ENCODE results near the gene ZBTB48.

The ZBTB48 gene

DNA sequence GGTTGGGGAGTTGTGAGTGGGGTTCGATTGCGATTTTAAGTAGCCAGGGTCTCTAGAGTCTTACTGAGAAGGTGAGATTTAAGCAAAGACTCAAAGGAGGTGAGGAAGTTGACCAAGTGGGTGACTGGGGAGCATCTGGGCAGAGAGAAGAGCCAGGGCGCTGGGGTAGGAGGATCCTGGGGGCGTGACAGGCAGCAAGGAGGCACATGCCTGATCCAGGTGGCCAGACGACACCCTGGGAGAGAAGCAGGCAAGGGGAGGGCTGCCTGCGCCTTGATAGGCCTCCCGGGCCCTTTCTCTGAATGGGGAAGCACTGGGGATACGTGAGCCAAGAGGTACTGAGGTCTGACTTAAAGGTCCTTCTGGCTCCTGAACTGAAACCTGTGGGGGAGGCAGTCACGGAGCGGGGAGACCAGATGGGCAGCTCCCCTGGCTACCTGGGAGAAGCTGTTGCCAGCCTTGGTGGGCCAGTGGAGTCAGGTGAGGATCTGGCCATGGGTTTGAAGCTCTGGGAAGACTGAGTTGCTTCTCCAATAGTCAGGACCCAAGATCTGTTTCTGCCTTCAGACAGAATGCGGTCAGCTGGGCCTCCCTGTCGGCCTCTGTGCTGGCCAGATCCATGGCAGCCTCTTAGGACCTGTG, 5.4 kb downstream of the ZBTB48 start:
- peaks cover 24% of the 10 kb centered on the region for H3K36me3 ChIP-seq (ENCODE audit: insufficient read depth, low read length)
- no peaks in the 10 kb centered on the region for H3K4me1 ChIP-seq (ENCODE audit: insufficient read depth, low read length)
- no peak overlapping the region for H3K4me3 ChIP-seq (ENCODE audit: low read length)
- no peak overlapping the region for H3K9ac ChIP-seq (ENCODE audit: low read depth, low read length)
- H3K27ac ChIP-seq (ENCODE audit: low read depth, low read length): no peak overlapping the region
- no peaks in the 10 kb centered on the region for H3K9me3 ChIP-seq (ENCODE audit: insufficient read depth, low read depth, low read length)
- H3K27me3 ChIP-seq (ENCODE audit: insufficient read depth, low read length): no peaks in the 10 kb centered on the region
- 86% methylated on average over 12 of the region's 12 CpGs for WGBS

DNA sequence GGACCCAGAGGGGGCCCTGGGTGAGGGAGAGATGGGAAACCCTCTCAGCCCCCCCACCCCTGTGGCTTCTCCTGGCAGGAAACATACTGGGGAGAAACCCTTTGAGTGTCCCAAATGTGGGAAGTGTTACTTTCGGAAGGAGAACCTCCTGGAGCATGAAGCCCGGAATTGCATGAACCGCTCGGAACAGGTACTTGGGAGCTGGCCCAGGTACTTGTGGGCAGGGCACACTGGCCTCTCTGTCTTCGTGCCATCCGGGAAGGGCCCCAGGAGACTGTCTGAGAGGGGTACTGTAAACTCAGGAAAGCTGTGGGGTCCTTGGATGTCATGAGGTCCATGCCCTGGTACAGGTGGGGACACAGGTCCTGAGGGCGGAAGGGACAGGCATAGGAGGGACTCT, 6.0 kb downstream of the ZBTB48 start:
- Histone ChIP-seq H3K27me3 (ENCODE audit: insufficient read depth, low read length) (no peaks in the 10 kb centered on the region), H3K9ac (ENCODE audit: low read depth, low read length) (no peak overlapping the region), H3K4me1 (ENCODE audit: insufficient read depth, low read length) (no peaks in the 10 kb centered on the region), H3K4me3 (ENCODE audit: low read length) (no peak overlapping the region), H3K27ac (ENCODE audit: low read depth, low read length) (no peak overlapping the region), H3K9me3 (ENCODE audit: insufficient read depth, low read depth, low read length) (no peaks in the 10 kb centered on the region), H3K36me3 (ENCODE audit: insufficient read depth, low read length) (peaks cover 31% of the 10 kb centered on the region)
- 93% methylated on average over 7 of the region's 7 CpGs for WGBS

DNA sequence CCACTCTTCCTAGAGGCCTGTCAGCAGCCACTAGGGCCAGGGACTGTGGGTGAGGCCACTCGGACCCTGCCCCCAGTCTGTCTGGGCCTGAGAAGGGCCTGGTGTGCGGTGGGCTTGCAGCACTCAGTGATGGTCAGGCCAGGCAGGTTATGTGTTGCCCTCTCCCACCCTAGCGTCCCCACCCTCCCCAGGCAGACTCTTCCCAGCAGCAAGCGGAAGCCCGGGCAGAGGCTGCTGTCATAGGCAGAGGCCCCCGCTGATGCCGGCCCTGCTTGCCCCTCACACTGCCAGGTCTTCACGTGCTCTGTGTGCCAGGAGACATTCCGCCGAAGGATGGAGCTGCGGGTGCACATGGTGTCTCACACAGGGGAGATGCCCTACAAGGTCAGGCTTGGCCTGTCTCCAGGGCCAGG, 6.6 kb downstream of the ZBTB48 start:
- WGBS: 91% methylated on average over 11 of the region's 11 CpGs
- peaks cover 36% of the 10 kb centered on the region for H3K36me3 ChIP-seq (ENCODE audit: insufficient read depth, low read length)
- H3K27ac ChIP-seq (ENCODE audit: low read depth, low read length): no peak overlapping the region
- H3K9ac ChIP-seq (ENCODE audit: low read depth, low read length): no peak overlapping the region
- H3K4me1 ChIP-seq (ENCODE audit: insufficient read depth, low read length): no peaks in the 10 kb centered on the region
- H3K4me3 ChIP-seq (ENCODE audit: low read length): no peak overlapping the region
- no peaks in the 10 kb centered on the region for H3K27me3 ChIP-seq (ENCODE audit: insufficient read depth, low read length)
- H3K9me3 ChIP-seq (ENCODE audit: insufficient read depth, low read depth, low read length): no peaks in the 10 kb centered on the region

DNA sequence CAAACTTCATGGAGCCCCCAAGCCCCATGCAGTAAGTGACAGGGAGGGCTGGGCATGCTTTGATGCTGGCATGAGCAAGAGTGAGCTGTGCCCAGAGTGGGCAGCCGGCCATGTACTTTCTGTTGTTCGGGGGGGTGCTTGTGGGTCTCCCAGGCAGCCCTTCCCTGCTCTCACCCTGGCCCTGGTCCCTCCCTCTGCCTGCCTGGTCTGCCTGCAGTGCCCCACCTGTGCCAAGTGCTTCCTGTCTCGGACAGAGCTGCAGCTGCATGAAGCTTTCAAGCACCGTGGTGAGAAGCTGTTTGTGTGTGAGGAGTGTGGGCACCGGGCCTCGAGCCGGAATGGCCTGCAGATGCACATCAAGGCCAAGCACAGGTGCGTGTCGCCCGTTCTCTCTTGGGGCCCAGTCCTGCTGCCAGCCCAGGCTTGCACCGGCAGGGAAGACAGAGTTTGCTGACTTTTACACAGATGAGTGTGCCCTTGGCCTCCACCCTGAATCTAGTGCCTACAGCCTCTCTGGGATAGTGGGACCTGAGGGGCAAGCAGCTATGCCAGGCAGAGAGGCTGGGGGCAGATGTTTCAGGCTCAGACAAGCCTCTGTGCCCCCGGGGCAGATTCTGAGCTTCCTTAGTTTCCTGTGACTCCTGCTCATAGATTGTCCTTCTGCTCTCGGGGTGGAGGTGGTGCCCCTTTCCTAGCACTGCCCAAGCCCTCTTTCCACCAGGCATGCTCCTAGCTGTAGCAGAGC, 7.6 kb downstream of the ZBTB48 start:
- 95% methylated on average over 13 of the region's 13 CpGs for WGBS
- H3K4me3 ChIP-seq (ENCODE audit: low read length): no peak overlapping the region
- H3K4me1 ChIP-seq (ENCODE audit: insufficient read depth, low read length): no peaks in the 10 kb centered on the region
- H3K9me3 ChIP-seq (ENCODE audit: insufficient read depth, low read depth, low read length): no peaks in the 10 kb centered on the region
- H3K36me3 ChIP-seq (ENCODE audit: insufficient read depth, low read length): peaks cover 45% of the 10 kb centered on the region
- no peak overlapping the region for H3K27ac ChIP-seq (ENCODE audit: low read depth, low read length)
- no peak overlapping the region for H3K9ac ChIP-seq (ENCODE audit: low read depth, low read length)
- H3K27me3 ChIP-seq (ENCODE audit: insufficient read depth, low read length): no peaks in the 10 kb centered on the region

DNA sequence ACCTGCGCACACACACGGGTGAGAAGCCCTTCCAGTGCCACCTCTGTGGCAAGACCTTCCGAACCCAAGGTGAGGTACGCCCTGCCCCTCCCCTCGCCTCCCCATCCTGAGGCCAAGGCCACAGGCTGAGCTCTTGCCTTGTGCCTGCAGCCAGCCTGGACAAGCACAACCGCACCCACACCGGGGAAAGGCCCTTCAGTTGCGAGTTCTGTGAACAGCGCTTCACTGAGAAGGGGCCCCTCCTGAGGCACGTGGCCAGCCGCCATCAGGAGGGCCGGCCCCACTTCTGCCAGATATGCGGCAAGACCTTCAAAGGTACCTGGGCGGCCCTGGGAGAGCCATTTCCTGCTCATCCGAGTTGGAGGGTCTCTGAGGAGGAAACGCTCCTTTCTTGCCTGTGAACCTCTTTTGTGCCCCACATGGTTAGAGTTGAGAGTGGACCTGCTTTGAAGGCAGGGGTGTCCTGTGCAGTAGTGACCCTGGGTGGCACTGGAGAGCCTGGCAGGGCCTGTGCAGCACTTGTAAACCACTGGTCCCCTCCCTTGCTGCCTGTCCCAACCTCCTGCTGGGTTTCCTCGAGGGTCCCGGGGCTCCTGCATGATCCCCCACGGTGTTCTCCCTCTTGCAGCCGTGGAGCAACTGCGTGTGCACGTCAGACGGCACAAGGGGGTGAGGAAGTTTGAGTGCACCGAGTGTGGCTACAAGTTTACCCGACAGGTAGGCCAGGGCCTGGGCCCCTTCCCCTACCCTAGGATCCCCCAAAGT, 8.5 kb downstream of the ZBTB48 start:
- H3K36me3 ChIP-seq (ENCODE audit: insufficient read depth, low read length): peaks cover 53% of the 10 kb centered on the region
- H3K27ac ChIP-seq (ENCODE audit: low read depth, low read length): no peak overlapping the region
- H3K9me3 ChIP-seq (ENCODE audit: insufficient read depth, low read depth, low read length): no peaks in the 10 kb centered on the region
- no peaks in the 10 kb centered on the region for H3K27me3 ChIP-seq (ENCODE audit: insufficient read depth, low read length)
- no peaks in the 10 kb centered on the region for H3K4me1 ChIP-seq (ENCODE audit: insufficient read depth, low read length)
- no peak overlapping the region for H3K4me3 ChIP-seq (ENCODE audit: low read length)
- WGBS: 92% methylated on average over 25 of the region's 25 CpGs
- no peak overlapping the region for H3K9ac ChIP-seq (ENCODE audit: low read depth, low read length)

DNA sequence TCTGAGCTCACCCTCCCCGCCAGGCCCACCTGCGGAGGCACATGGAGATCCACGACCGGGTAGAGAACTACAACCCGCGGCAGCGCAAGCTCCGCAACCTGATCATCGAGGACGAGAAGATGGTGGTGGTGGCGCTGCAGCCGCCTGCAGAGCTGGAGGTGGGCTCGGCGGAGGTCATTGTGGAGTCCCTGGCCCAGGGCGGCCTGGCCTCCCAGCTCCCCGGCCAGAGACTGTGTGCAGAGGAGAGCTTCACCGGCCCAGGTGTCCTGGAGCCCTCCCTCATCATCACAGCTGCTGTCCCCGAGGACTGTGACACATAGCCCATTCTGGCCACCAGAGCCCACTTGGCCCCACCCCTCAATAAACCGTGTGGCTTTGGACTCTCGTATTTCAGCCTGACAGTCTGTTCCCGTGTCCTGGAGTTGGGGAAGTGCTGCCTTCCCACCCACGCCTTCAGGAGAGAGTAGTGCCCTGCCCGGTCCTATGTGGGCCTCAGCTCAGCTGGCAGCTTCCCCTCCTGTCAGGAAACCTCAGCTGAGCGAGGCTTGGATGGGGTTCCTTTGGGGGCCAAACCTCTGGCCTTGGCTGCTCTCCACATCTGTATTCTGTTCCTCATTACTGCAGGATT, 9.2 kb downstream of the ZBTB48 start:
- Histone ChIP-seq H3K4me1 (ENCODE audit: insufficient read depth, low read length) (no peaks in the 10 kb centered on the region), H3K27me3 (ENCODE audit: insufficient read depth, low read length) (no peaks in the 10 kb centered on the region), H3K9me3 (ENCODE audit: insufficient read depth, low read depth, low read length) (no peaks in the 10 kb centered on the region), H3K4me3 (ENCODE audit: low read length) (no peak overlapping the region), H3K36me3 (ENCODE audit: insufficient read depth, low read length) (peaks cover 60% of the 10 kb centered on the region), H3K27ac (ENCODE audit: low read depth, low read length) (no peak overlapping the region), H3K9ac (ENCODE audit: low read depth, low read length) (no peak overlapping the region)
- WGBS: 92% methylated on average over 24 of the region's 24 CpGs

DNA sequence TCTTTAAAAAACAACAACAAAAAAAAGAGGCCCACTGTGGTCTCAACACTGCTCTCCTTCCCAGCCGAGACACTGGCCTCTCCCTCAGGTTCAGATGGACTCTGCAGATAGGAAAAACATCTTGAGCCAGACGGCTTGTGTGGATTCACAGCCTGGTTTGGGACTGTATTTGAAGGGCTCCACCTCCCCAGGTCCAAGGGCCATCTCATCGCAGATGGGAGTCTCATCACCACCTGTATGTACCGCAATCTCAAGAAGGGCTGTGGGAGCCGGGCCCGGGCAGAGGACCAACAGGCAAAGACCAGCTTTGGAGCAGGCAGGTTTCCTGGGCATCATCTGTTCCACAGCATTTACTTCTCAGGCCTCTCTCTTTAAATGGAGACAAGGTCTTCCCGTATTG, 10.3 kb downstream of the ZBTB48 start:
- H3K9me3 ChIP-seq (ENCODE audit: insufficient read depth, low read depth, low read length): no peaks in the 10 kb centered on the region
- no peaks in the 10 kb centered on the region for H3K27me3 ChIP-seq (ENCODE audit: insufficient read depth, low read length)
- no peak overlapping the region for H3K4me3 ChIP-seq (ENCODE audit: low read length)
- peaks cover 70% of the 10 kb centered on the region for H3K36me3 ChIP-seq (ENCODE audit: insufficient read depth, low read length)
- H3K4me1 ChIP-seq (ENCODE audit: insufficient read depth, low read length): no peaks in the 10 kb centered on the region
- no peak overlapping the region for H3K27ac ChIP-seq (ENCODE audit: low read depth, low read length)
- WGBS: 90% methylated on average over 7 of the region's 7 CpGs
- no peak overlapping the region for H3K9ac ChIP-seq (ENCODE audit: low read depth, low read length)

DNA sequence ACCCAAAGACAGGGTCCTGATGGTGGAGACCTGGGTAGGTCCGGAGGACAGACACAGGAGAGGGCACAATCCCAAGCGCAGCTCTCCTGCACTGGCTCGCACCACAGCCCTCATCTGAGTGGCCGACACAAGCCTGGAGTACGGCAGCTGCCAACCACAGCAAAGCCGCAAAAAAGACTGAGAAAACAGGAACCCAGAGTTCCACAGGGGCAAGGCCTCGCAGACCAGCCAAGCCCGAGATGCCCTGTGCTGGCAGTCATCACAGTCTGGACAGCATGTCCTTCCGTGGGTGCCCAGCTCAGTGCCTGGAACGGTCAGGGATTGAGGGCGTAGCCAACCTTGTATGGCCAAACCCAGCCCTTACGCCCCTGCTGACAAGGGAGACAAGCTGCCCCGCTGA, 11.4 kb downstream of the ZBTB48 start:
- Histone ChIP-seq H3K27ac (ENCODE audit: low read depth, low read length) (no peak overlapping the region), H3K27me3 (ENCODE audit: insufficient read depth, low read length) (no peaks in the 10 kb centered on the region), H3K9me3 (ENCODE audit: insufficient read depth, low read depth, low read length) (no peaks in the 10 kb centered on the region), H3K9ac (ENCODE audit: low read depth, low read length) (no peak overlapping the region), H3K36me3 (ENCODE audit: insufficient read depth, low read length) (peaks cover 81% of the 10 kb centered on the region), H3K4me1 (ENCODE audit: insufficient read depth, low read length) (no peaks in the 10 kb centered on the region), H3K4me3 (ENCODE audit: low read length) (no peak overlapping the region)
- WGBS: 94% methylated on average over 13 of the region's 13 CpGs

DNA sequence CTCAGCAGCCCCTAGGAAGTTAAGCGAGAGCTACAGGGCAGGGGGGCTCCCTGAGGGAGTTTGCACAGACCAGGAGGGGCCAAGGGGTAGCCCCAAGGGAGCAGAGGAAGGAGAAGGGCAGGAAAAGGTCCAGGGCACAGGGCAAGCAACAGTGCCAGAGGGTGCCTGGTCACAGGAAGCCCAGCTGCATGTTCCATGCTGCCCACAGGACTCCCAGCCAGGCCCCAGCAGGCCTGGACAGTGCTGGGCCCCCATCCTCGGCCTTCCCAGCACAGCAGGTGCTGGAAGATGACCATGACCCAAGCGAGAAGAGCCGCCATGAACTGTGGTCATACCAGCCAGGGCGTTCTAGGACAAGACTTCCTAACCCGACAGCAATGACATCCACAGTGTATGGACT, 11.8 kb downstream of the ZBTB48 start:
- Histone ChIP-seq H3K36me3 (ENCODE audit: insufficient read depth, low read length) (peaks cover 85% of the 10 kb centered on the region), H3K27ac (ENCODE audit: low read depth, low read length) (no peak overlapping the region), H3K4me3 (ENCODE audit: low read length) (no peak overlapping the region), H3K9me3 (ENCODE audit: insufficient read depth, low read depth, low read length) (no peaks in the 10 kb centered on the region), H3K4me1 (ENCODE audit: insufficient read depth, low read length) (no peaks in the 10 kb centered on the region), H3K27me3 (ENCODE audit: insufficient read depth, low read length) (no peaks in the 10 kb centered on the region), H3K9ac (ENCODE audit: low read depth, low read length) (no peak overlapping the region)
- WGBS: 87% methylated on average over 6 of the region's 6 CpGs

DNA sequence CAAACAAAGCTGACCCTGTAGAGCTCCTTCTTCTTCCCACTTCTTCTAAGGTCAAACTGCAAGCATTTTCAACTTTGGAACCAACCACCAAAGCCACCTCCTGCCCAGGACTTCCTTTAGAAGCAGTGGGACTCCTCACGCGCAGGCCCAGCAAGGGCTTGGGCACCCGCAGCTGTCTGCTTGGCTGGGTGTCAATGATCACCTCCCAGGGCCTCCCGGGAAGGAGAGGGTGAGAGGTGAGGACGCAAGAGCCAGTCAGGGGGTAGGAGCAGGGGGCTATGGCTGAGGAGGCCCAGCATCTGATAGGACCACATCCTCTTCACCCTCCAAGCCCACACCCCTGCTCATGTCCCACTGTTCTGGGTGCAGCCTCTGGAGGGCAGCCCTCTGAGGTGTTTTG, 12.6 kb downstream of the ZBTB48 start:
- Histone ChIP-seq H3K9me3 (ENCODE audit: insufficient read depth, low read depth, low read length) (no peaks in the 10 kb centered on the region), H3K27me3 (ENCODE audit: insufficient read depth, low read length) (no peaks in the 10 kb centered on the region), H3K36me3 (ENCODE audit: insufficient read depth, low read length) (peaks cover 93% of the 10 kb centered on the region), H3K4me1 (ENCODE audit: insufficient read depth, low read length) (no peaks in the 10 kb centered on the region), H3K27ac (ENCODE audit: low read depth, low read length) (no peak overlapping the region), H3K9ac (ENCODE audit: low read depth, low read length) (no peak overlapping the region), H3K4me3 (ENCODE audit: low read length) (no peak overlapping the region)
- WGBS: 73% methylated on average over 5 of the region's 5 CpGs

Data from HUES64 (cell line).